ENCODE results near the gene ALDH1L1. TPM values are rescaled to one million over a fixed set of nuclear protein-coding genes. Genes with fewer than 3 reads are reported as not detected.

Gene ALDH1L1
- total RNA-seq, 1 donor = under 0.01 TPM

DNA sequence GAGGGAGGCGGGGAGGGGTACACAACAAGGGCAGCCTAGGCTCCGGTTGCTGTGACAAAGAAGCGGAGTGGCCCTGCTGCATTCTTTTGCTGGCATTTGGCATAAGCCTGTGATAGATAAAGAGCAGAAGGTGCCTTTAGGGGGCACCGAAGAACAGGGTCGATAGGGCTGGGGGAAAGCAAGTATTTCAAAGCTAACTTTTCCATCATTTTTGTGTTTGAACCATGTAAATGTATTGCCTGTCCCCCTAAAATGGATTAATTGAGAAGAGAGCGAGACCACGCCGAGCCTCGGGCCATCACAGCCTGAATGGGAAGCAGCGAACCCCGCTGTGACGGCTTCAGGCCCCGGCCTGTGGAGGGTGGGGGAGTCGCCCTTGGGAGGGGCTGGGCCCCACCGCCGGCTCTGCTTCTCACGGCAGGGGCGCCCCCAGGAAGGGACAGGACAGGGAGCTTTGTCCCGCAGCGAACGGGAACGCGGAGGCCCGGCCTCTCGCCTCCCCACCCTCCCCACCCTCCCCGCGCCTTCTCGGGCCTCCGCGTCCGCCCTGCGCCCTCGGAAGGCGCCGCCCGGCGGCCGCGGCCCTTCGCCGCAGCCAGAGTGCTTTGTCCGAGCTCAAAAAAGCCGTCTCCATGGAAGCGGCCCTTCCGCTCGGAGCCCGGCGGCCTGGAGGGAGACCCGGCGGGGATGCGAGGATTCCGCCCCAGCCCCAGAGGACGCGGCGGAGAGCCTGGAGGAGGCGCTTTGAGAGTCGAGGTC is 32.4 kb upstream of the ALDH1L1 start:
- Histone ChIP-seq H3K36me3 (ENCODE audit: insufficient read depth, low read length) (no peaks in the 10 kb centered on the region), H3K79me2 (ENCODE audit: insufficient read depth, low read length) (no peaks in the 10 kb centered on the region), H2AFZ (ENCODE audit: low read length) (peak overlapping the region; percentile 90), H3K27ac (ENCODE audit: low read depth, low read length) (peak overlapping the region; percentile 11), H3K4me3 (ENCODE audit: insufficient read depth, low read length) (peak overlapping the region; percentile 68), H3K4me1 (ENCODE audit: insufficient read depth, low read length) (peaks cover 42% of the 10 kb centered on the region), H3K27me3 (ENCODE audit: insufficient read depth, low read length) (no peaks in the 10 kb centered on the region), H3K4me2 (ENCODE audit: insufficient read depth, low read length) (peak overlapping the region; percentile 79), H3K9me3 (ENCODE audit: low read depth, low read length) (no peaks in the 10 kb centered on the region), H4K20me1 (ENCODE audit: insufficient read depth, low read length) (no peaks in the 10 kb centered on the region)
- peak; percentile 86 for DNase-seq (ENCODE audit: insufficient read length, low spot score, missing footprints)
- TF ChIP-seq, protein P1, sequence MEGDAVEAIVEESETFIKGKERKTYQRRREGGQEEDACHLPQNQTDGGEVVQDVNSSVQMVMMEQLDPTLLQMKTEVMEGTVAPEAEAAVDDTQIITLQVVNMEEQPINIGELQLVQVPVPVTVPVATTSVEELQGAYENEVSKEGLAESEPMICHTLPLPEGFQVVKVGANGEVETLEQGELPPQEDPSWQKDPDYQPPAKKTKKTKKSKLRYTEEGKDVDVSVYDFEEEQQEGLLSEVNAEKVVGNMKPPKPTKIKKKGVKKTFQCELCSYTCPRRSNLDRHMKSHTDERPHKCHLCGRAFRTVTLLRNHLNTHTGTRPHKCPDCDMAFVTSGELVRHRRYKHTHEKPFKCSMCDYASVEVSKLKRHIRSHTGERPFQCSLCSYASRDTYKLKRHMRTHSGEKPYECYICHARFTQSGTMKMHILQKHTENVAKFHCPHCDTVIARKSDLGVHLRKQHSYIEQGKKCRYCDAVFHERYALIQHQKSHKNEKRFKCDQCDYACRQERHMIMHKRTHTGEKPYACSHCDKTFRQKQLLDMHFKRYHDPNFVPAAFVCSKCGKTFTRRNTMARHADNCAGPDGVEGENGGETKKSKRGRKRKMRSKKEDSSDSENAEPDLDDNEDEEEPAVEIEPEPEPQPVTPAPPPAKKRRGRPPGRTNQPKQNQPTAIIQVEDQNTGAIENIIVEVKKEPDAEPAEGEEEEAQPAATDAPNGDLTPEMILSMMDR (IDR thresholded peaks at IDR 0.05; ENCODE audit: extremely low read depth, low read depth, low read length) = peak; percentile 28

DNA sequence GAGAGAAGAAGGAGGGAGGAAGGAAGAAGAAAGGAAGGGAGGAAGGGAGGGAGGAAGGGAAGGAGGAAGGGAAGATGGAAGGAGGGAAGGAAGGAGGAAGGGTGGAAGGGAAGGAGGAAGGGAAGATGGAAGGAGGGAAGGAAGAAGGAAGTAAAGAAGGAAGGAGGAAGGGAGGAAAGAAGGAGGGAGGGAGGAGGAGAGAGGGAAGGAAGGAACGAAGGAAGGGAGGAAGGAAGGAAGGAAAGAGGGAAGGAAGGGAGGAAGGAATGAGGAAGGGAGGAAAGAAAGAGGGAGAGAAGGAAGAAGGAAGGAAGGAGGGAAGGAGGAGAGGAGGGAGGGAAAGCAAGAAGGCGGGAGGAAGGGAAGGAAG is 31.8 kb upstream of the ALDH1L1 start:
- H4K20me1 ChIP-seq (ENCODE audit: insufficient read depth, low read length) = no peaks in the 10 kb centered on the region
- peaks cover 48% of the 10 kb centered on the region for H3K4me1 ChIP-seq (ENCODE audit: insufficient read depth, low read length)
- no peak for DNase-seq (ENCODE audit: insufficient read length, low spot score, missing footprints)
- TF ChIP-seq, protein P1 (IDR thresholded peaks at IDR 0.05; ENCODE audit: extremely low read depth, low read depth, low read length) = no peak
- H3K27me3 ChIP-seq (ENCODE audit: insufficient read depth, low read length) = no peaks in the 10 kb centered on the region
- H3K9me3 ChIP-seq (ENCODE audit: low read depth, low read length) = no peaks in the 10 kb centered on the region
- no peaks in the 10 kb centered on the region for H3K79me2 ChIP-seq (ENCODE audit: insufficient read depth, low read length)
- peak overlapping the region; percentile 79 for H3K4me2 ChIP-seq (ENCODE audit: insufficient read depth, low read length)
- H2AFZ ChIP-seq (ENCODE audit: low read length) = peak overlapping the region; percentile 79
- no peak overlapping the region for H3K4me3 ChIP-seq (ENCODE audit: insufficient read depth, low read length)
- H3K27ac ChIP-seq (ENCODE audit: low read depth, low read length) = no peak overlapping the region
- H3K36me3 ChIP-seq (ENCODE audit: insufficient read depth, low read length) = no peaks in the 10 kb centered on the region

DNA sequence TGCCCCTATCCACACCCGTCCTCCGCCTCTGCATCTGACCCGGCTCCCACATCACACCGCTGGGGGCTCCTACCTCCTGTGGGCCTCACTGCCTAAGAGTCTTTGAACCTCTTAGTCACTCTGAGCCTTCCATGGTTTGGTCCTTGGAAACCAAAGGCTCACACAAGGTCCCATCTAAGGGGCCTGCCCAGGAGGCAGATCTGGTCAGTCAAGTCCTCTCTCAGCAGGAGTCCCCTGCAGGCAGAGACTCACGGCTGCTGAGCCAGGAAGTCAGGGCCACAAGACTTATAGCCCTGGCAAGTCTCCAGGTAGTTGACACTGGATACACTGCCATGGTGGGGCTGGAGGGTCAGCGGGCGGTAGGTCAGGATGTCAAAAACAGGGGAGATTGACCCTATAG is 31.2 kb upstream of the ALDH1L1 start:
- Histone ChIP-seq H3K4me2 (ENCODE audit: insufficient read depth, low read length) (no peak overlapping the region), H4K20me1 (ENCODE audit: insufficient read depth, low read length) (no peaks in the 10 kb centered on the region), H2AFZ (ENCODE audit: low read length) (no peak overlapping the region), H3K27me3 (ENCODE audit: insufficient read depth, low read length) (no peaks in the 10 kb centered on the region), H3K79me2 (ENCODE audit: insufficient read depth, low read length) (no peaks in the 10 kb centered on the region), H3K27ac (ENCODE audit: low read depth, low read length) (no peak overlapping the region), H3K4me3 (ENCODE audit: insufficient read depth, low read length) (no peak overlapping the region), H3K9me3 (ENCODE audit: low read depth, low read length) (no peaks in the 10 kb centered on the region), H3K36me3 (ENCODE audit: insufficient read depth, low read length) (no peaks in the 10 kb centered on the region), H3K4me1 (ENCODE audit: insufficient read depth, low read length) (peaks cover 42% of the 10 kb centered on the region)
- TF ChIP-seq, protein P1 (IDR thresholded peaks at IDR 0.05; ENCODE audit: extremely low read depth, low read depth, low read length) = no peak
- DNase-seq (ENCODE audit: insufficient read length, low spot score, missing footprints) = no peak

DNA sequence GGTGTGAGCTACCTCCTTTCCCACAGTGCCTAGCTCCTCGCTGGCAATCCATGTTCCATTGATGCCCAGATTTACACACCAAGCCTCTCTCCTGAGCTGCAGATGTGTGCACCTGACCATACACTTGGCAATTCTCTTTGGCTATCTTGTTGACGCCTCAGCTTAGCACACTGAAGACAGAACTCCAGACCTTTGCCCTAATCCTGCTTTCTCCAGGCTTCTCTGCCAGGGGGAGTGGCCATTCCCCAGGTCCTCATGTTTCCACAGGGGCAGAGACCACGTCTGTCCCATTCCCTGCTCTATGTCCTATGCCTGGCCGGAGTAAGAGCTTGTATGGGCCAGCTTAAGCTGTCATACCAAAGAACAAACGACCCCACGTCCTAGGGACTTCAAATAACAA is 30.2 kb upstream of the ALDH1L1 start:
- no peak for DNase-seq (ENCODE audit: insufficient read length, low spot score, missing footprints)
- Histone ChIP-seq H3K9me3 (ENCODE audit: low read depth, low read length) (no peaks in the 10 kb centered on the region), H3K4me3 (ENCODE audit: insufficient read depth, low read length) (no peak overlapping the region), H3K4me1 (ENCODE audit: insufficient read depth, low read length) (peaks cover 39% of the 10 kb centered on the region), H3K4me2 (ENCODE audit: insufficient read depth, low read length) (no peak overlapping the region), H3K36me3 (ENCODE audit: insufficient read depth, low read length) (no peaks in the 10 kb centered on the region), H2AFZ (ENCODE audit: low read length) (no peak overlapping the region), H4K20me1 (ENCODE audit: insufficient read depth, low read length) (no peaks in the 10 kb centered on the region), H3K27ac (ENCODE audit: low read depth, low read length) (no peak overlapping the region), H3K79me2 (ENCODE audit: insufficient read depth, low read length) (no peaks in the 10 kb centered on the region), H3K27me3 (ENCODE audit: insufficient read depth, low read length) (no peaks in the 10 kb centered on the region)
- TF ChIP-seq, protein P1 (IDR thresholded peaks at IDR 0.05; ENCODE audit: extremely low read depth, low read depth, low read length) = no peak
